GM21367 (cell line): Measurements from ENCODE around the gene UNC5A.

Experiments
- ATAC-seq: cut with Tn5 transposase; IDR thresholded peaks from one replicate; pipeline ENCODE4 v1.9.1; 2021; ENCODE audit not compliant: unreplicated experiment

Gene UNC5A

DNA sequence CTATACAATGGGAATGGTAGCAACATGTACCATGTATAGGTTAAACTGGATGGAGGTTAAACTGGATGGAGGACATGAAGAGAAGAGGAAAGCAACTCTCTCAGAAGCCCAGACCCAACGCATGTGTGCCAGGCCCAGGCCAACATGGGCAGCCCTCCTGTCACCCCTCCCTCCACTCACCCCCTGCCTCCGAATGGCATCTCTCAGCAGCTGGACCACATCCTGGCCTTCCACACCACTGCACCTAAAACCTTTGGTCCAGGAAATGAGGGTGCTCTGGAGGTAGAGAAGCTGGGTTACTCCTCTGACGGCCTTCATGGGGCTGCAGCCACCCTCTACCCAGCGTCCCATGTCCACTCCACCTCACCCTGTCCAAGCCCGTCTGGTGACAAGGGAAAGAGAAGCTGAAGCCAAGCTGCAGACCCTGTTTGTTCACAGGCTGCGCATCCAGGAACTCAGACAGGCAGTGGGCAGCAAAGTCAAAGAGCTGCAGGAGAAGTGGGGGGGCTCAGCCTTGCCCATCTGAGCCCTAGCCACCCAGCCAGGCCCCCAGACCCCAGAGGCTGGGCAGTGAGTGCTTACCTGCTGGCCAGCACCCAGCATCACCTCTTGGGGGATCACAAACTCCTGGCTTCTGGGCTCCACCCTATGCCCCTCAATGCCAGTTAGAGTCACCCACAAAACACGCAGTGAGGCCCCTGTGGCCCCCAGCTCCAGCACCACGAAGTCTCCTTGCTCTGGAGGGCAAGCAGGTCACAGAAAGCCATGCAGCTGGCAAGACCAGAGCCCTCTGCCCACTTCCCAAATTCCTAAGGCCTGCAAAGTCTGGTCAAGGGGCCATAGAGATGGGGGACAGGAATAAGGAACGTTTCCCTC lies 80.3 kb downstream of the UNC5A start:
- no peak for ATAC-seq

DNA sequence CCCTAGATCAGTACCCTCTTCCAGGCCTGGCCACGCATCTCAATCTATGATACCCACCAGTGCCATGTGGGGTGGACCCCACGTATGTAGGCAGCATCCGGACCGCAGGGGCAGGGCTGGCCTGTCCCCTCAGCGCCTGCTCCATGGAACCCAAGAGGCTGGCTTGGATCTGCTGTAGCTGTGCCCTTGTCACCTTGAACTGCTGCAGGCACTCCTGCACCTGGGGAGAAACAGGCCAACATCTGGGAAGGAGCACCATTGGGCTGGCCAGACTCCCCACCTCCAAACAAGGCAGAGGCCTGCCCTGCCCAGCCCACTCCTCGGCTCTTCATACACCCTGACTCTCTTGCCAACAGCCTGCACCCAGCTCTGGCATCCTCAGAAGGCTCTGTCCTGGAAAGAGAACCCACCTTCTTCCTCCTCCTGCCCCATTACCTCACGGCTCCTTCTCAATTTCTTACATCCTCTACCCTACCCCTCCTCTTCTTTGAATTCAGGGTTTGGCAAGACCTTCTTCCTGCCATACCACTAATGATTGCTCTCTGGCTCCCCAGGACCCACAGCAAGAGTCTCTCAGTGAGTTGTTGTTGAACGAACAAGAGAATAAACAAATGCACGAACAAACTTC lies 81.1 kb downstream of the UNC5A start:
- no peak for ATAC-seq

DNA sequence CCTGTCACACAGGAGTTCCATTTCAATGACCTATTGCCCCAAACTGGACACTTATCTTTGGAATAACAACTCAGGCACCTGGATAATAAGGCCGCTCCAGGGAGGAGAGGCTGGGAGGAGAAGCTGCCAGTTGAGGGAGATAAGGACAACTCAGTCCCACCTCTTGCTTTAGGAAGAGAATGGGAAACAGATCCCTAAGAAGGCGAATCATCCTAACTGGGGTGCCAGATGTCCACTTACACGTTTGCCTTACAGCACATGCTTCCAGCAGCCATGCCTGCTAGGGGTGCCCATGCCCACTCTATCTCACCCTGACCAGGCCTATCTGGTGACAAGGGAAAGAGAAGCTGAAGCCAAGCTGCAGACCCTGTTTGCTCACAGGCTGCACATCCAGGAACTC lies 82.3 kb downstream of the UNC5A start:
- ATAC-seq, result no peak

DNA sequence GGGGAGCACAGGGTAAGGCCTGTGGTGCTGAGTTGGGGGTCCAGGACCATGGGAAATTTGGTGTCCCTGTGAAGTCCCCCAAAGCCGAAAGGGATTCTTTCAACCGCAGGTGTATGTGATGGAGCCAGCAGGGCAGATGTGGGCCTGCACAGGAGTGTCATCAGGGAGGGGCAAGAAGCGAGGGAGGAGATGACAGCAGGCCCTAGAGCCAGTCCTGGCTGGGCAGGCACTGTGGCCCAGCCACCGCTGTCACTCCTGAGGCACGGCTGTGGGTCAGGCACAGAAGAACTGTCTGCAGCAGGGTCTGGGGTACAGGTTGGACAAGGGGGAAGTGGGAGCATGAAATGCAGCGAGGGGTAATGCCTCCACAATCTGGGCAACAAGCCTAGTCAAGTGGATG lies 83.9 kb downstream of the UNC5A start:
- no peak for ATAC-seq

DNA sequence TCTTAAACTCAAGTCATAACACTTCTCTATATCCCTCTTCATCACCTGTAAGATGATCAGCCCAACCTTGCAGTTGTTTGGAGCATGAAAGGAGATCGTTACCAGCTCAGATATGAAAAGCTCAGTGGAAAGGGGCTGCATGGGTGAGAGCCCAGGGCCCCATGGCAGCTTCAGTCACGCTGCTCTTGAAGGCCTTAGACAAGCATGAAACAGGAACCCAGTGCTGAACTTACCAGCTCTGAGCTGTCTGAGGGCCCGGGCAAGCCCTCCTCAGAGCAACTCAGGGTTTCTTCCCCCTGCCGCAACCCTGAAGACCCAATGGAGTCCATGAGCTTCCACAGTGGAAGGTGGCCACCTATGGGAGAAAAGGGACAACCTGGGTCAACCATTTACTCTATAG lies 85.5 kb downstream of the UNC5A start:
- ATAC-seq, result no peak

DNA sequence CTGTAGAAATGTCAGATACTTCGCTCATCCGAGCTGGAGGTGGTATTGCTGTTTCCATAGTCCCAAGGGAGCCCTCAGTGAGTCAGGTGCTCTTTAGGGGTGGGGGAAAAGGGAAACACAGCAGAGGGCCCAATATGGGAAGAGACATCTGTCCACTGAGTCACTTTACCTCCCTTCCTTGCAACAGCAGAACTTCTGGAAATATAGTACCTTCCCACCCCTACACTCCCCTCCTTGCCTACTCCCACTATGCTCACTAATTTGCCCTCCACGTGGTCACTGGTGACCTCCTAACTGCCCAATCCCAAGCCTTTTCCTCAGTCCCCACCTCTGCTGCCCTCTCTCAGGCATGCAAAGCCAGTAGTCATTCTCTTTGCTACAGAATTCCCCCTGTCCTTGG lies 86.9 kb downstream of the UNC5A start:
- no peak for ATAC-seq

DNA sequence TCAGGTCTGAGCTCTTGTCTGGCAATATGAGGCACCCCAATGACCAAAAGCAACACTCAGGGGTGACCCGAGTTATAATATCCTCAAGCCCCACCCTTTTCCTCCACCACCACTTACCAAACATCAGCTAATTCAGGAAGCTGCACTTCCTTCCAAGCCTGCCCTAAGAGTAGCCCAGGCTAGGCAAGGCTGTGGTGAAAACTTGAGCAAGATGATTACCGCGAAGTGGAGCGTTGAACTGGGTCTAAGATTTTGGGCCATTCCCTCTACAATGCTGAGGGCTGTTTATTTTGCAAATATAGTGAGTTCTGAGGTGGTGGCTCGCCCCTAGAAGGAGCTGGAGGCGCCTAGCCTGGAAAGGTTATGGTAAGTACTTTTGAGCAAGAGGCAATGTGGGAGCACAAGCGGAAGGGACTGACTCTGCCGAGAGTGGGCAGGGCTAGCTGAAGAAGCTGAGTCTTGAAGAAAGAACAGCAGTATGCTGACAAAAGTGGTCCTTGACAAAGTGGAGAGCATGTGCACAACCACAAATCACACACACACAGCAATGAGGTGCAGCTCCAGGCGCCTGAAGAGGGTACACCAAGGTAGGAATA lies 89.0 kb downstream of the UNC5A start, which contains the start of gene HK3:
Gene HK3 (minus strand): TSS at position 51 of the 596 bp plus-strand sequence. CDS start 3,187 bp downstream, outside the sequence.
- no peak for ATAC-seq

DNA sequence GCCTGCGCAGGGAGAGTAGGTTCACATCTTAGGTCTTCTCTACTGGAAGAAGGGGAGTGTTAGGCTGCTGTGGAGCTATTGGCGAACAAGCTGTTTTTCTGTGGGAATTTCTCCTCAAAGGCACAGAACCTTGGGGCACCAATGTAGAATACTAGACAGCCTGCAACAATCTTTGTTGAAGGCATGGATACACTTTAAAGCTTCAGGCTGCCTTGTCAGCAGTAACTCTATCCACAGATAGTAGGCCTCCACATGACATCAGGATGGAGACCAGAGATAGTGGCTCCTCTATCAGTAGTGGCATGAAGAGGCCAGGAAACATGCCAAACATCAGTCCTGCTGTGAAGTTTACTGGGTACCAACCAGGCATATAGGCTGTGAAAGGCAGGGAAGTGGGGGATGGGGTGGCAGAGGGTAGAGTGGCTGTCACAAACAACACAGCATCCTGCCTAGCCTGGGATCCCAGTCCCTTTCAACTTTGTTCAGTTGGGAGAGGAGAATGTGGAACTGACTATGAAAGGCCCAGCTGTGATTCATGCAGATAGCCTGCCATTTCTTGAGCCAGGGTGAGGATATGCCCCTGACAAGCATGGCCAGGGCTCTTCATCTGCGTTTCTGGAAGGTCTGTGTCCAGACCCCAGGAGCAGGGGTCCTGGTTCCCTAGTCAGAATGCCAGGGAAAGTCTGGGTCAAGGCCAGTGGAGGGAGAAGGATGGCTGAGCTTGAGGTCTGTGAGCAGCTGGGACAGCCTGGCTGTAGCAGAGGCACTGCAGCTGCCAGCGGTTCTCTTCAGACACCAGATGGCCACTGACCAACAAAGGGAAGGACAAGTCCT lies 89.8 kb downstream of the UNC5A start:
- no peak for ATAC-seq

DNA sequence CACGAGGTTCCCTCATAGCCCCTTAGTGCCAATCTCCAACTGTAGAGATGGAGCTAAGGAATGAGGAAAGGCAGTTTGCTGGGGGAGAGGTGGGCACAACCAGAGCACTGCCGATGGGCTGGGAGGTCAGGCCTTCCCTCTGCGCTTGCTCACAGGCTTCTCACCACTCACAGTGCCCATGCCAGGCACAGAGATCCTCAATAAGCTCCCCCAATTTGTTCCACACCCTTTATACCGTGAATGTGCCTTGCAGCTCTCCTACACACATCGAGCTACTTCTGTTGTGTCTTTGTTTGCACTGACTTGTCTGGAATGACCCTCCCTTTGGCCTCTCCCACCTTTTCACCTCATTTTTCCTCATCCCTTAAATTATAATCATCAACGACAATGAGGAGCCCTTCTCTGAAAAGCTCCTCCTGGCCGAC lies 90.4 kb downstream of the UNC5A start:
- no peak for ATAC-seq

DNA sequence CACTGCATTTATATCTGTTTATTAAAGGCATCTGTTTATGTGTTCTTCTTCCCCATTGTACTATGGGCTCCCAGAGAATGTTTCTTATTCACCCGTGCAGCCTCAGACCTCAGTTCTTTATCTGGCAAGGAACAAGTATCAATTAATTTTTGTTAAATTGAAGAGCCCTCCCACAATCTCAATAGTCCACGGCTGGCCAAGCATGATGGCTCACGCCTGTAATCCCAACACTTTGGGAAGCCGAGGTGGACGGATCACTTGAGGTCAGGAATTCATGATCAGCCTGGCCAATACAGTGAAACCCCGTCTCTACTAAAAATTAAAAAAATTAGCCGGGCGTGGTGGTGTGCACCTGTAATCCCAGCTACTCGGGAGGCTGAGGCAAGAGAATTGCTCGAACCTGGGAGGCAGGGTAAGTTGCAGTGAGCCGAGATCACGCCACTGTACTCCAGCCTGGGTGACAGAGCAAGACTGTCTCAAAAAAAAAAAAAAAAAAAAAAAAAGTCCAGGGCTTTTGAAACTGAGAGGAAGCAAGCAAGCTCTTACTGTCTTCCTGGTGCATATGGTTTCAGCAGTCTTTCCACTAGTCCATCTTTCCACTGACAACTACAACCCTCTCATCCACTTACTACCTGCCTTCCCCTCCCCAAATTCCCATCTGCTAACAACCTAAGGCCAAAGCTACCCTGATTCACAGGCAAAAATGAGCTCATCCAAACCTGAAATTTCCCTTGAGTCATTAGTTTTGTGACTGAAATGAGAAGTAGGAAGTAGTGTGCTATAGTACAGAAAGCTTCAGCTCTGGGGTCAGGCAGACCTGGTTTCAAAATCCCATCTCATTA lies 91.1 kb downstream of the UNC5A start:
- no peak for ATAC-seq

DNA sequence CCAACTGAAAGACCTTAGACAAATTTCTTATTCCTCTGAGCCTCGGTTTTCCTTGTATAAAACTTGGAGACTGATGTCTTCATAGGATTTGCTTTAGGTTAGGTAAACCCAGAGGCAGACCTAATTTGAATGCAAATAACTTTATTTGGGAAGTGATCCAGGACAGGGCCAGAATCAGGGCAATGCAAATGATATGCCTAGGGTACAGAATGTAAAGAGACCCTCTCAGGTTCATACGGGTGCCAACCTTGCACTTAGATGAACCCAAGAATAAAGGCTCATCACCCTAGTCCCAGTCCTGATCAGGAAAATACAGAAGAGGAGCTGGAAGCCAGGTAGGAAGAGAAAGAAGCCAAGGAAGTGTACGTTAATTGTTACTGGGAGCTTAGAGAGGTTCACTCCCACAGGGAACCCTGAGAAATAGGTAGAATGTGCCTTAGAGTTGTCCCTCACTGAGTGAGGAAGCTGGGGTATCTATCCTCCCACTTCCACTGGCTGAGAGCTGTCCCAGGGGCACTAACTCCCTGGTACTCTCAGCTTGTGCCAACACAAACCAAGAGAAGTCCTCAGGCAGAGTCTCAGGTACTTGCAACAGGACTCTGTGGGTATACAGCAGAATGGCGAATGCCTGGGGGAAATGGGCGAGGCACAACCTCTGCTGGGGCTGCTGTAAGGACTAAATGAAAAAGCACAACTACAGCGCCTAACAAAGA lies 91.9 kb downstream of the UNC5A start:
- no peak for ATAC-seq

DNA sequence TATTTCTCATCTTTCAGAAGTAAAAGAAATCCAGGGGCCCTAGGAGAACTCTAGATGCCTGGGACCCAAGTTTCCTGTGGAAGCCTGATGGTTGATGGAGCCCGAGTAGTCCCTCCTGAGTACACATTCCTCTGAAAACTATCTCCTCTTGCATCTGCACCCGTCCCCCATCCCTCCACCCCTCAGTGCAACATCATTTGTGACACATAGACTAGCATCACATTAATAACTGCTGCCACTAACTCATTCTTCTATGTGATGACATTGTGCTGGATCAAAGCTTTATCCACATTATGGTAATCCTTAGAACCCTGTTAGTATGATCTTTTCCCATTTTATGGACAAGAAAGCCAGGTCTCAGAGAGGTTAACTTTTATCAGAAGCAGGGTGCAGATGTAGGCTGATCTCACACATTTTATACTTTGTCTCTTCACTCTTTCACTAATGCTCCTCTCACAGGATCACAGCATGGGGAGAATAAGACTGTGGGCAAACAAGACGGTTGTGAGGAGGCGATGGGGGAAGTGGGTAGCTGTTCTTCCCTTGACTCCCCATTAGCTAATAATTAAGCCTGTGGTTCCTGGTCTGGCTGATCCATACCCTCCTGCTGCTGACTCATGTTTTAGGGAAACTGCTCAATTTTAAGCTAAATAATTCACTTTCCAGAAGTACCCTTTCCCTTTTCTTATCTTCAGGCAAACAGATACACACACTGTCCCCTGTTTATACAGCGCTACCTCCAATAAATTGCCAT lies 92.7 kb downstream of the UNC5A start:
- ATAC-seq, result no peak

DNA sequence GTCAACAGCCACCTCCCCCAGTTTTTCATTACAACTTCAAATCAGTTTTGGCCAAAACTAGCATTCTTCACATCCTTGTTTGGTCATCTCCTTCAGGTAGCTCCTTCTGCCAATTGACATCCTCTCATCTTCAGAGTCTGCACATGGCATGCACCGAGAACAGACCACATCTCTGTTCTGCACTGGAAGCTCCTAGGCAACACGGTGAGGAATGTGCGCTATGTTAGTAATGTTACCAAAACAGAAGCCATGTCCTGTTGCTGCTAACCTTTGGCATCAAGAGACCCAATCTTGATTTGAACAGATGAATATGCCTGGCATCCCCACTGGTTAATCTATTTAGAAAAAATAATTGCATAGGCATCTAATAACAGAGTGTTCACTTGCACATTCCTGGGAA lies 93.9 kb downstream of the UNC5A start:
- ATAC-seq, result no peak

DNA sequence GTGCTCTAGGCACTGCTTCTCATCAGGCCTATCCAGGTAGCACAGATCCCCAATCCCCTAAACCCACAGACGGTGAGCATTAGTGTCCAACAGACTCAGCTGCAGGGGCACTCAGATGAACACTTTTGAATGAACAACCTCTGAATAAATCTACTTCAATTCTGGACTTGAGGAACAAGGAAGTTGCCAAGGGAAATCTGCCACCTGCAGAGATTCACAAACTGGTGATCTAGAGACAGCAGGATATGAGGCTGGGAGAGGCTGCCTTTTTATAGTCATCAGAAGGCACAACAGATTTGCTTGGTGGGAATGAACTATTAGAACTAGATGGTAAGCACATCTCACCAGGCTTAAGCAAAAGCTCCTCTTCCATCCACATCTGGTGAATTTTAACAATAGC lies 95.8 kb downstream of the UNC5A start:
- ATAC-seq, result no peak

DNA sequence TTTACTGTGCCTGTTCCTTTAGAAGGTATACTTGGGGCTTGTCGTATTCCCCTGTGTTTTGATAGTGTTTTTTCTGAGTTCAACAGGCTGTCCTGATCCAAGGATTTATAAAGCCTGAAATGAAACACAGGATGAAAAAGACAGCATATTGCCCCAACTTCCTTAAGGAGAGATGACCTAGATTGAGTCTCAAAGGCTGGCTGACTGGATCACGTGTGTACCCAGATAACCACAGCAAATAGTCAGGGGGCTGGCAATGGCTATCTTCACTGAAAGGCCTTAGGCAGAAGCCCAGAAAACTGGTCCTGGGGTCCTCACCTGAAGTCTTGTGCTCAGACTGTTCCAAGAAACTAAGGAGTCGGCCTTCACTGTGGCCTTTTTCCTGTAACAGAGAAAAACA lies 96.4 kb downstream of the UNC5A start:
- ATAC-seq, result no peak

DNA sequence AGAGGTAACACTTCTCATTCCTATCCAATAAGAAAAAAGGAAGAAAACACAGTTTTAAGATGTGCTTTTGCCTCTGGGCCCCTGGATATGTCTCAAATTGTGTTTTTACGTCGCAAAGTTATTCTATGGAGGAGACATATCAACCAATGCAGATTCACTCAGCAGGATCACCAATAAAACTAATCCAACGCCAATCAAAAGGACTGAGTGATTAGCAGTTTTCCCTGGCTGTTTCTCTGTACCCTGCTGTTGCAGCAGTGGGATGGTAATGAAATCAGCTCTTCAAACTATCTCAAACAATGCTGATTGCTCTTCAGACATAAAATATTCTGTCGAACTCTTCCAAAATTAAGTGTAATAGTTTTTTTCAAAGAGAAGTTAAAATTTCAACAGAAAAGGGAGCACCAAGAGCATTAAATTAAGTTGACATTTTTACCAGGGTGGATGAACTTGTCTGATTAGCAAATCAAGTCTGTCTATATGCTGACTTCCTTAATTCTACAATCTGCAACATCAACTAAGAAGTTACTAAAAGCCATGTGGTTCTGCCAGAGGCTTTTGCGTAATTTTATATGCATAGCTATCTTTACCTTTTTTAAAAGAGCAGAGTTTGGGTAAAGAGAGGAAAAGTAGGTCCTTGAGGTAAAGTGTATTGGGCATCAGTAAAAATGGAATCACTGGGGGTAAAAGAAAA lies 98.5 kb downstream of the UNC5A start:
- no peak for ATAC-seq

DNA sequence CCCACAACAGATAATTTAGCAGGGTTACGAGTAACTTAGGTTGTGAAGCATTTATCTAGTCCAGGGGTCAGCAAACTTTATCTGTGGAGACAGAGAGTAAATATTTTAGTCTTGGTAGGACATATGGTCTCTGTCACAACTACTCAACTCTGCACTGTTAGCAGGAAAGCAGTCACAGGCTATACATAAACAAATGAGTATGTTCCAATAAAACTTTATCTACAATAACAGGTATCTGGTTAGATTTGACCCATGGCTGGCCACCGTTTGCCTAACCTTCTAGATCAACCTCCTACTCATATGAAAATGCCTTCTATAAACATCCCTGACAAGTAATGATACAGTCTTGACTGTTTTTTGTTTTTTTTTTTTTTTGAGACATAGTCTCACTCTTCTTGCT lies 101.8 kb downstream of the UNC5A start:
- ATAC-seq, result no peak

DNA sequence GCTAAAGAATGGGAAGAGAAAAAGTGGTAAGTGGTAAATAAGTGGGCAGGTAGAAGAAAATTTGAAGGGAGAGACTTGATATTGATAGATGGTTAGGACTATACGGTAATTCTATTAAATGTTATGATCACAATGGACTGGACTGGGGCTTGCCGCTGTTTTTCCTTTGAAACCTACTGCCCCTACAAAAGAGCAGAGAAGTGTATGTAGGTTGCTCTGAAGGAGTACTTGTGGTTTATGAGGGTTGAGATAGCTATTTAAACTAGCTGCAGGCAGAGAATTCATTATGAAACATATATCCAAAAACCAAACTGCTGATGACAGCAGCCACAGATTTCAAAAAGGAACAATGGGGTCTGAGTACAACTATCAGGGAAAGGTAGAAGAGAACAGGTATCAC lies 105.5 kb downstream of the UNC5A start:
- ATAC-seq, result no peak
